ENCODE measurements around the gene NKAIN2.

The NKAIN2 gene

DNA sequence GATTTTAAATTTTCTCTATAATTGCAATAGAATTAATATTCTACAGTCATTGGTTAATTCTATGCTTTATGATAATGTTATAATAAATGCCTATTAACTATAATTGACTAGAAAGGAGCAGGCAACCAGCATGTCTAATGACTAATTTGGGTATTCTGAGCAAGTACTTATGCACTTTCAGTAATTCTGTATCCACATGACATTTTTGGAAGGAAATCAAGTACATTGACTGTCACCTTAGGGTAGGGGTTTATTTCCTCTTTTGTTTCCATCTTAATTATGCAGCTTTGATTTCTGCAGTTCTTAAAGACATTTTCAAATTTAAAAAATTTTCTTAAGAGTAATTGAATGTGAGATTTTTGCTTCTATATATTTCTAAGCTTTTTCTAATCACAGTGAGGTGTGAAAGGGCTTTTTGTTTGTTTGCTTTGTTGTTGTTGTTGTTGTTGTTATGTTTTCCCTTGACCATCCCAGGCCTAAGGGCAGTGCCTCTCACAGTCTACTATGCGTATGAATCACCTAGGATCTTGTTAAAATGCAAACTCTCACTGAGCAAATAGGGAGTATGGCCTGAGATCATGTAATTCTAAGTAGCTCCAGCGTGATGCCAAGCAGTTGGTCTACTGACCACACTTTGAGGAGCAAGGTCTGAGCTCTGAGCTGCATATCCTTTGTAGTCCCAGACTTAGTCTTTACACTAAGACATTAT lies 691.4 kb downstream of the NKAIN2 start:
- no peak for DNase-seq (ENCODE audit: low read depth)
- TF ChIP-seq, protein P1, sequence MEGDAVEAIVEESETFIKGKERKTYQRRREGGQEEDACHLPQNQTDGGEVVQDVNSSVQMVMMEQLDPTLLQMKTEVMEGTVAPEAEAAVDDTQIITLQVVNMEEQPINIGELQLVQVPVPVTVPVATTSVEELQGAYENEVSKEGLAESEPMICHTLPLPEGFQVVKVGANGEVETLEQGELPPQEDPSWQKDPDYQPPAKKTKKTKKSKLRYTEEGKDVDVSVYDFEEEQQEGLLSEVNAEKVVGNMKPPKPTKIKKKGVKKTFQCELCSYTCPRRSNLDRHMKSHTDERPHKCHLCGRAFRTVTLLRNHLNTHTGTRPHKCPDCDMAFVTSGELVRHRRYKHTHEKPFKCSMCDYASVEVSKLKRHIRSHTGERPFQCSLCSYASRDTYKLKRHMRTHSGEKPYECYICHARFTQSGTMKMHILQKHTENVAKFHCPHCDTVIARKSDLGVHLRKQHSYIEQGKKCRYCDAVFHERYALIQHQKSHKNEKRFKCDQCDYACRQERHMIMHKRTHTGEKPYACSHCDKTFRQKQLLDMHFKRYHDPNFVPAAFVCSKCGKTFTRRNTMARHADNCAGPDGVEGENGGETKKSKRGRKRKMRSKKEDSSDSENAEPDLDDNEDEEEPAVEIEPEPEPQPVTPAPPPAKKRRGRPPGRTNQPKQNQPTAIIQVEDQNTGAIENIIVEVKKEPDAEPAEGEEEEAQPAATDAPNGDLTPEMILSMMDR (IDR thresholded peaks at IDR 0.05; ENCODE audit: low read depth, low read length, missing control alignments), result no peak
- no peak overlapping the region for H3K4me3 ChIP-seq (ENCODE audit: low read depth, low read length)
- in situ Hi-C loops (cut with HindIII; ENCODE audit: low sequenced_read_pairs), result no loop called here

DNA sequence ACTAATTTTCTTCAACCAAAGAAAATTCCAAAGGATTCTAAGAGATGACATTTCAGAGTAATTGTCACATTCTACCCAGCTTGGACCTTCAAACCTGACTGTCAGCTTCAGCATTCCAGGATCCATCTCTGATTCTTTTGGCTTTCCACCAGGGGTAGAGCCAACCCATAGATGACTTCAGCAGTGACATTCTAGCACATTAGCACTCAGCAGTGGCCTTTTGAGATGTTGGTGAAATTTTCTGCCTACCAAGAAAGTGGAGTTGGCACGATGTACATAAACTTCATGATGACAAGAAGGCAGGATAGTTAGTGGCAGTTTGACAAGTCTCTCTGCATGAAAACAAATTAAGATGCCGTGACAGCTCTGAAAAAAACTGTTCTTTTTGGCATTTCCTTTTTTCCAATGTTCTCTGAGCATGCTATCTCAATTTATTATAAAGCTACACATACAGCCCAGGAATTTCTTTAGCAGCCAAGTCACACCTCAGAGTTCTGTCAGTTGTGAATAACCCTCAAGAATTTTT lies 692.1 kb downstream of the NKAIN2 start:
- TF ChIP-seq, protein P1 (IDR thresholded peaks at IDR 0.05; ENCODE audit: low read depth, low read length, missing control alignments), result no peak
- in situ Hi-C loops (cut with HindIII; ENCODE audit: low sequenced_read_pairs), result no loop called here

DNA sequence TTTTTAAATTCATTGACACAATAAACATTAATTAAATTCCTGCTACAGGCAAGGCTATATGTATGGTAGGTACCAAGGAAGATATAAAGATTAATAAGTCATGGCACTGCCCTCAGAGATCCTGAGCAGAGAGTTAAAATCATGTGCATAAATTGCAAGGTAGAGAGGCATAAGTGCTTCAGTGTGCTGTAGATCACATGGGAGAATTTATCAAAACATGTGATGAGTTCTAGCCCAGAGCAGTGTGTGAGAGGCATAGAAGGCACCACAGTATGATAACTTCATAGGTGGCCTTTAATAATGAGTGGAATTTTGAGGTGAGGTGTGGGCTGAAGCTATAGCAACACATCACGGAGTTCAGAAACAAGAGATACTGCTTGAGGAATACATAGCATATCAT lies 692.7 kb downstream of the NKAIN2 start:
- no peak for DNase-seq (ENCODE audit: low read depth)
- in situ Hi-C loops (cut with HindIII; ENCODE audit: low sequenced_read_pairs), result no loop called here
- no peak overlapping the region for H3K4me3 ChIP-seq (ENCODE audit: low read depth, low read length)
- TF ChIP-seq, protein P1 (IDR thresholded peaks at IDR 0.05; ENCODE audit: low read depth, low read length, missing control alignments), result no peak

More for the DNA sequence above, 692.1 kb downstream of the NKAIN2 start:
- peak; percentile 24 for DNase-seq (ENCODE audit: low read depth)
- no peak overlapping the region for H3K4me3 ChIP-seq (ENCODE audit: low read depth, low read length)

DNA sequence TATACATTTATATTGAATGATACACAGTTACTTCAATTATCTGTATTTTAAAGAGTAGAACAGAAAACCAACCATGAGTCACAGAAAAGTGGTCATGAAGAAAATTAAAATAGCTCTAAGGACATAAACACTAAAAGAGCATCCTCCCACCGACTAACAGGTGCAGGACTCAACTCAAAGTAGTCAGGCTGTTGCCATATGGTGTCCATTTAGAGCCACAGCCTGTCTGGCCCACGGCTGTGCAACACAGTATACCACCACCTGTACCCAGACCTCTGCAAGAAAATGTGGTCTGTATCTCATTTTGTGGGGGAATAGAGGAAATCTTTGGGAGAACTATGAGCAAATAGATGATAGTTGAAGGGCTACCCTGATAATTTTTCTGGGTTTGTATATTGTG lies 708.8 kb downstream of the NKAIN2 start:
- in situ Hi-C loops (cut with HindIII; ENCODE audit: low sequenced_read_pairs), result no loop called here
- no peak for DNase-seq (ENCODE audit: low read depth)
- TF ChIP-seq, protein P1 (IDR thresholded peaks at IDR 0.05; ENCODE audit: low read depth, low read length, missing control alignments), result no peak
- no peak overlapping the region for H3K4me3 ChIP-seq (ENCODE audit: low read depth, low read length)

DNA sequence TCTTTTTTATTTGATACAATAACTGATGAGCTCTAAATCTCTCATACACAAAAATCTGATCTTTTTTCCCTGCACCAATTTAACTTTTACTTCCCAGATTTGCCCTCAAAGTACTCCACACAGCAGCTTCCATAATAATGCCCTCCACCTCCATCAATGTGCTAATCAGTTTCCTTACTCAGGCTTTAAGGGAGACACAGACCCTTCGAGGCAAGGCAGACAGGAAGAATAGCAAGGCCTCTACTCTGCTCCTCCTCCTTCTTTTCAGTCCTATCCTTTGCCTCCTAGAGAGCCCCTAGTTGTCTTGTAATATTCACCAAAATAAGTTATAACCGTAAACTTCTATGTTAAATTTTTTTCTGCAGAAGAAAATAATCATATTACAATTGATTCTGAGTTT lies 713.7 kb downstream of the NKAIN2 start:
- TF ChIP-seq, protein P1 (IDR thresholded peaks at IDR 0.05; ENCODE audit: low read depth, low read length, missing control alignments), result no peak
- no peak overlapping the region for H3K4me3 ChIP-seq (ENCODE audit: low read depth, low read length)
- no peak for DNase-seq (ENCODE audit: low read depth)
- in situ Hi-C loops (cut with HindIII; ENCODE audit: low sequenced_read_pairs), result no loop called here

DNA sequence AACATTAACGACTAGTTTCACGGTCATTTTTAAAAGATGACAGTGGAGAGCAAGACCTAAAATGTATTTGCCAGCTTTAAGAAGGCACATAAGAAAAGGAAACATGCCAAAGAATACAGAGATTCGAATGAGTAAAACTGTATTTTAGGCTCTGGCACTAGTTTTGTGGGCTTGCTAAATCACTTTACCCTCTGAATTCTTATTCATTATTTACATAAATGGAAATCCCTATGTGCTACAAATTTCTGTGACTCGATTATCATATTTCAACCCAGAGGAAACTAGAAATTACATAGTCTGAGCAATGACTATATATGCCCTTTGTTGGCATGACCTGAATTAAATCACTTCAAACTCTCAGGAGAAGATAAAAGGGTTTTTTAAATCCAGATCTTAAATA lies 716.8 kb downstream of the NKAIN2 start:
- TF ChIP-seq, protein P1 (IDR thresholded peaks at IDR 0.05; ENCODE audit: low read depth, low read length, missing control alignments), result no peak
- no peak overlapping the region for H3K4me3 ChIP-seq (ENCODE audit: low read depth, low read length)
- DNase-seq (ENCODE audit: low read depth), result no peak
- in situ Hi-C loops (cut with HindIII; ENCODE audit: low sequenced_read_pairs), result no loop called here
